Pulmonary artery endothelial cell (primary cell): ENCODE measurements around the gene OAF. TPM values are rescaled to one million over a fixed set of nuclear protein-coding genes. Genes with fewer than 3 reads are reported as not detected.
"Not testable (repeated sequence)": the region's sequence is repeated elsewhere in the genome, so short reads cannot be mapped to it uniquely, and the experiment has no call there.

Source experiments
- DNase-seq: peaks from one replicate; pipeline ENCODE4 v3.0.0-alpha.2; 2011; ENCODE audit warnings: low read depth, low spot score
- total RNA-seq: library from RNA; depleted of rRNA; stranded (reverse); fragments of >200 nt; gene quantifications from 2 replicates; pipeline ENCODE4 v1.2.3, GENCODE V29; 2014

The OAF gene
- 3.3 and 4.2 TPM in 2 replicates for total RNA-seq

DNA sequence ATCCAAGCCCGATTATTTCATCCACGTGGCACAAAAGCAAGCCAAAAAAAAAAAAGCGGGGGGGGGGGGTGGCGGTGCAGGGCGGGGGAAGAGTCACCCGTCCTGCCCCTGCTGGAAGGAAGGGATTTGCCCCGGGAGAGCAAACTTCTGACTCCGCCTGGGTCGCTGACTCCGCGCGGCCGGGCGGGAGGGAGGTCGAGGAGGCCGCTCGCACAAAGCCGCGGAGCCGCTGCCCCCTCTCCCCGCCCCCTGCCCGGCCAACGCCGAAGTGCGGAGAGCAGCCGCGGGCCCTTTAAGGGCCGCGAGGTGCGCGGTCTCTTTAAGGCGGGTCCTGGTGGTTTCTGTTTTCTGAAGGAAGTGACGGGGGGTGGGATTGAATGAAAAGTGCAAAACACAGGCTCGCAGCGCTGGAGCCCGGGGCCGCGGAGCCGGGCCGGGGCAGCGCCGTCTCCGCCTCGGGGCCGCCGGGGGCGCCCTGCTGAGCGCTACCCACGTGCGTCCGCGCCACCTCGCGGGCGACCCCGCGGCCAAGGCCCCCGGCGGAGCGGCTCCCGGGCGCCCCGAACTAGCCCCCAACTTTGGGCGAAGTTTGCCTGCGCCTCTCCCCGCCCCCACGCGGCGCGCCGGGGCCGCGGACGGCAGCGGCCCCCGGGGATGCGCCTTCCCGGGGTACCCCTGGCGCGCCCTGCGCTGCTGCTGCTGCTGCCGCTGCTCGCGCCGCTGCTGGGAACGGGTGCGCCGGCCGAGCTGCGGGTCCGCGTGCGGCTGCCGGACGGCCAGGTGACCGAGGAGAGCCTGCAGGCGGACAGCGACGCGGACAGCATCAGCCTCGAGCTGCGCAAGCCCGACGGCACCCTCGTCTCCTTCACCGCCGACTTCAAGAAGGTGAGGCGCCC lies at the start of gene OAF:
OAF (plus strand) TSS at position 407 of the 896 bp plus-strand sequence; CDS start at position 655, 248 bp downstream.
- peak; percentile 40 for DNase-seq

DNA sequence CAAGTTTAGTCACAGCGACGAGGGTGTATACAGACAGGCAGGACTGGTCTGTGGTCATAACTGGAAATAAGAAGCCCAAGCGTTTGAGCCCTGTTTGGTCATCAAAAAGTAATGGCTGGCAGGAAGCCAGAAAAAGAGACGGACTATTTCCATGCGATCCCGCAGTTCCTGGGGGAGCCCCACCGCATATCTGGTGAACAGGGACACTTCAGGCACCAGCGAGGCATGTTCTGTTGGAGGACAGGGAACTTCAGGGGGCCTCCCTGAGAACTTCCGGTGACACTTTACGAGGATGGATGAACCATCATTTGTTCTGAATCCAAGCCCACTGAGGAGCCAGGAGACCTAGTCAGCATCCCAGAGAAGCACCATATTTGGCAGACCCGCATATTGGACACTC lies 43.2 kb upstream of the OAF start:
- DNase-seq: no peak

DNA sequence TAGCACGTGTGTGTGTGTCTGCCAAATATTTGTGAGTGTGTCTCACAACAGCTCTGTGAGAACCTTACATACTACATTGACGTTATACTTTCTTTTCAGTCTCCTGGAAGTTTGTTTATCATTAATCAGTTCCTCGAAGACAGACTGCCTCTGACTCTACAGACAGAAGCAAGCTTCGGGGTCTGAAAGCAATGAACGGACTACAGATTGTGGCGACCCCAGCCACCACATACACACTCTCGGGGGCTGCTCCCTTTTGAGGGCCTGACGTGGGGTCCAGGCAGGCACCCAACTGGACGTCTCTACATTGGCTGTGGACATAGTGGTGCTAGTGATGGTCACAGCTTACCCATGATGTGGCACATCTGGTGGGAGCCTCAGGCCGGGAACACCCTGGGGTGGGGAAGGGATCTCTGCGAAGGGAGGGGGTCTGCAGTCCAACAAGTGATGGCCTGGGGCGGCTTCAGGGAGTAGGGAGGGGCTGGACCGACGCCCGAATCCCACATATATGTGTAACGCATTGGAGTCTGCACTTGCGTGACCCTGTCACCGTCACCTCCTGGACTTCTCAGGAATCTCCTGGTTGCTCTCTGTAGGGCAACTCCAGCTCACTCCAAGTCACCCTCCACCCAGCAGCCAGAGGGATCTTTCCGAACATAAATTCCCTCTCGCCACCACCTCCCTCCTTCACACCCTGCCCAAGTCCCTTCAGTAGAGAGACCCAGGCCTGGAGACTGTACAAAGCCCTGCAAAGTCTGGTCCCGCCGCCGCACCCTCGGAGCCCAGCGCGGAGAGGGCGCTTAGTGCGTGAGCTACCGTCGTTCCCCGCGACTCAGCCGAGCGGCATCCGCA lies 42.5 kb upstream of the OAF start:
- no peak for DNase-seq

DNA sequence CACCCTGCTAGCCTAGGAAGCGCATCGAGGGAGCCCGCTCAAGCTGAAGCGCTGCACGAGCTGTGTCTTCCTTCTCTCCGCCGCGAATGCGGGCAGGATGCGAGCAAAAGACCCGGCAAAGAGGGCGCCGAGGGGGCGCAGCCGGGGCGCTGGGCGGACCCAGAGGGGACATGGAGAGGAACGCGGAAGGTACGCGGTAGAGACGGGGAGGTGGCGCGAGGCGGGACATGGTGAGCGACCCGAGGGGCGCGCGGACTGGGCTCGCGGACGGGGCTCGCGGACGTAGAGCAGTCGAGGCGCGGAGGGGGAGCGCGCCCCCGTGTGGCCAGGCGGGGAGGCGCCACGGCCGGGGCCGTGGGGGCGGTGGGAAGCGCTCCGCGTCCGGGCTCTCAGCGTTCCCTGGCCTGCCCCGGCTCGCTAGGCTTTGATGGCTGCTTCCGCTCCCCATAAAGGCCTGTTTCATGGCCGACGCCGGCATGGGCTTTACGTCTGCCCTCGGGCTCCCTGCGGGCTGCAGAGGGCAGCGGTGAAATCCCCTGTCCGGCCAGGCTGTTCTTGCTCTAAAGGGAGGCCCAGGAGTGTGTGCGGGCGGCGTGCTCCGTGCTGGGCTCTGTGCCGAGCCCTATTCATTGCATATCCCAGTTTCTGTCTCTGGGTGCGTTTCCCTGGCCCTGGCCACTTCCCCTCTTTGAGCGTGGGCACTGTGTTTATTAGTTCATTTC lies 41.7 kb upstream of the OAF start:
- no peak for DNase-seq

DNA sequence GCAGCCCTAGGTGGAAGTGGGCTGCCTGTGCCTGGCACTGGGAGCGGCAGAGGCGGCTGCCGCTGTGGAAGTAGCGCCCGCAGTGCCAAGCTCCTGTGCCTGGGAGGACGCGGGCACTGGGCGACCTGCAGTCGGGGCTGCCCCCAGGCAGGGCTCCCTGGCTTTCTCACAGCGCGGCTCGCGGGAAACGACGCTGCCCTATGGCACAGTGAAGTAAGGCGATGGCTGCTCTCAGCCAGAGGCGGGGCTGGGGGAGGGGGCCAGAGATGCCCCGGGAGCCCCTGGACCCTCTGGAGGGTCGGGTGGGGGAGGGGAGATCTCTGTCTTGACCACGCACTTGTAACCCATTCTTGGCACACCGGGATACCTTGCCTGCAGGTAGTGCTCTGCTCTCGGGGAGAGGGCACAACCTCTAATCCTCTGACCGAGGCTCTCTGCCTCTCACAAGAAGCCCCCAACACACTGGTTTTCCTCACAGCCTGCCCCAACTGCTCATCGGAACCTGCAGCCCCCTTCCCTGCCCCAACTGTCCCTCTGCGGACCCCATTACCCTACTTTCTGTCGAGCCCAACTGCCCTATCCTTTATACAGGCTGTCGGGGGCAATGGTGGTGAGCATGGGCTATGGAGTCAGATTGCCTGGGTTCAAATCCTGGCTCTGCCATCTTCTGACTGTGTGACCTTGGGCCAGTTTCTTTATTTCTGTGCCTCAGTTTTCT lies 40.7 kb upstream of the OAF start:
- no peak for DNase-seq

DNA sequence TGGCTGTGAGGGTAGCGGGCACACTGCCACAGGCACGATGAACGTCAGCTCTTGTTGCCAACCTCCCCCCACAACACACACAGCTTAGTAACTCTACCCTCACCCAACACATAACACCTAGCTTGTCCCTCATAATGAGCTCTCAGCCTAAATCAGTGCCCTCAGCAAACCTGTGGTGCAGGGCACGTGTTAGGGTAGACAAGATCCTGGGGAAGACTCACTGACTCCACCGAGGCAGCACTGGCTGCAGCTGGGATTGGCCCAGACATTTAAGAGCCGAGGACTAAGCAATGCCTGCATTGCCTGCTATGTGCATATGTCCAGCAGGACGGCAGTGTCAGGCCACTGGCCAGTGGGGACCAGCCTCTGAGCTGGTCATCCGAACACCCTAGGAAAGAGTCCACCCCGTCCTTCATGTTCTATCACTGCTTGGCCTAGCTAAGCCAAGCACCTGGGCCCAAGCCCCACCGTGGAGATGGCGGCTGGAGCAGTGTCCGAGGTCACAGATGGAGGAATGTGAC lies 40.0 kb upstream of the OAF start:
- DNase-seq: no peak

DNA sequence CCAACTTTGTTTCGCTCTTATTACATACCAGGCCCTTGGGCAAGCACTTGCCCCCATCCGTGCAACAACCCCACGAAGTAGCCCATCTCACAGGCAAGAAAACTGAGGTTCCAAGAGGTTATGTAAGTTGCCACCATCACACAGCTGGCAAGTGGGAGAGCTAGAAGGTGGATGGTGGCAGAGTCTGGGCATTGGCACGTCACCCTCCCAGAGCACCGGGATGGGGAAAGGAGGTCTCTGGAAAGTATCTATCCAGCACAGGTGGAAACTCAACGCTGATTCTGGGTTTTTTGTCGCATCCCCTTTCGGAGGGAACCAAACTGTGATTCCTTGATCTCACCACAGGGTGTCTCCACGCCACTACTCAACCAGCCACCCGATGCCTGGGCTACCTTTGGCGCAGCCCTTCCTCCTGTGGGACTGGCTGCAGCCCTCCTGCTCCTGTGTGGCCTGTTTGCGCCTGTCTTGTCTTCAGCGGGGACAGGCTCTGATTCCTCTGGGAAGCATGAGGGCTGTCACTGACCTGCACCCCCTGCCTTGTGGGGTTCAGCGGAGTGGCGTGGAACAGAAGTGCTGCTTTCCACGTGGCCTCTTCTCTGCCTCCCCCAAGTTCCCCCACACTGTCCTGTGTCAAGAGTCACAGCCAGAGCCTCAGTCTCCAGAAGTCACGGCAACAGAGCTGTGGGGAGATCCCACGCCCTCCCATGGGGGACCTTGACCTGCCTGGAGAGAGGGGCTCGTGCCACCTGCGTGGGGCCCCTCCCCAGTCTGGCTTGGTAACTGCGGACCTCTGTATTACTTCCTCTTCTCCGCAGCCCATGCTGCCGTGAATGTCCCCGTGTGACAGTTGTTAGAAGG lies 38.5 kb upstream of the OAF start:
- no peak for DNase-seq

DNA sequence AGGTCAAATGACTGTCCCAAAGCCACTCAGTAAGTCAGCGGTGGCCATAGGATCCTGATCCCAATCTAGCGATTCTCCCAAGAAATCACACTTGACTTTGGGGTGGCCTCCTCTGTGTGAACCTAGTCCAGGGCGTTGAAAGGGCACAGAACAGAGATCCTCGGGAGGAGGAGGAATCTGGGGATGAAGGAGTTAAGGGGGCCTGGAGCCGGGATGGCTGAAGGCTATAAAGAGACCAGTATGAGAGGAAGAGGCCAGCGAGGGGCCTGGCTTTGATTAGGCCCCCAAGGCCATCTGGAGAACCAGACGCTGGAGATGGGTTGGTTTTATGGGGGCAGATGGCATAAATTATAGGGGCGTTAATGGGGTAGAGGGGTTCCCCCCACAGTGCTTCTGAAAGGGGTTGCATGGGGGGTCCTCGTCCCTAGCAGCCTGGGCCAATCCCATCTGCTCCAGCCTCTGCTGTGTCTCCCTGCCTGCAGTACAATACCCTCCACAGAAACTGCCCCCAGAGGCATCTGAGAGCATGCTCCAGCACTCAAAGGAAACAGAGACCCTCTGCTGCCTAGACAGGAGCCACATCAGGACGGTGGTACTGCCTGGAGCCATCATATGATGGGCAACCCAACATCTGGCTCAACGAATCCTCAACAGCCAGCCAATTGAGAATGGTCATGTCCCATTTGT lies 37.7 kb upstream of the OAF start:
- DNase-seq: no peak

DNA sequence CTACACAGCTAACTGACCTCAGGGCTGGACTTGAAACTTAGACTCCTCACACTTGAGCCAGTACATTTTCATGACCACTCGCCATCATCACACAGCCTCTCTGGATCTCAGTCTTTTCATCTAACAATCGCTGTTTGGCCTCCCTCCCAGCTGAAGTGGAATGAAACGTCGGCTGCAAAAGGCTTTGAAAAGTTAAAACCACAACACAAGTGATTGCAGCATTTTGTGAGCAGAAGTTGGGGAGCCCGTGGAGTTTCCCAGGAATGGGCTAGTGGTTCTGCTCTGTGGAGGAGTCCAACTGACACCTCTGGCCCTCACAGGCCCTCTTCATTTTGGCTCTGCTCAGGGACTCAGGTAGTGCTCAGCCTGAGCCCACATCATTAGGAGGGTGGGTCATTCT lies 37.0 kb upstream of the OAF start:
- no peak for DNase-seq

DNA sequence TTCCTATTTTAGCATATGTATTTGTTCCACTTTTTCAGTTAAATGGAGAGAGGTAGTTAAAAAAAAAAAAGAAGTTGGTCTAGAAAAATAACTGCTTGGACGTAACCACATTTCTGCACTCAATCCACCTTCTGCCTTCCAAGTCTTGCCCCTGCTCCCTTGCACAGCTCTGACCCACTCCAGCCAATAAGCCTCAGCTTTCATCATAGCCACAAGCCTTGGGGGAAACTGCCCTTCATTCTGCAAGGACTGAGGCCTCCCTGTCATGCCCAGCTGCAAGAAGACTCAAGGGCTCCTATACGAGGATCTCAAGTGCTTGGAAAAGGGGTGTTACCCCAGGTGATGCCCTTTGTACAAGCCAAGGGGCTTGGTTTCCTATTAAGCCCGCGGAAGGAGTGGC lies 36.0 kb upstream of the OAF start:
- DNase-seq: no peak

DNA sequence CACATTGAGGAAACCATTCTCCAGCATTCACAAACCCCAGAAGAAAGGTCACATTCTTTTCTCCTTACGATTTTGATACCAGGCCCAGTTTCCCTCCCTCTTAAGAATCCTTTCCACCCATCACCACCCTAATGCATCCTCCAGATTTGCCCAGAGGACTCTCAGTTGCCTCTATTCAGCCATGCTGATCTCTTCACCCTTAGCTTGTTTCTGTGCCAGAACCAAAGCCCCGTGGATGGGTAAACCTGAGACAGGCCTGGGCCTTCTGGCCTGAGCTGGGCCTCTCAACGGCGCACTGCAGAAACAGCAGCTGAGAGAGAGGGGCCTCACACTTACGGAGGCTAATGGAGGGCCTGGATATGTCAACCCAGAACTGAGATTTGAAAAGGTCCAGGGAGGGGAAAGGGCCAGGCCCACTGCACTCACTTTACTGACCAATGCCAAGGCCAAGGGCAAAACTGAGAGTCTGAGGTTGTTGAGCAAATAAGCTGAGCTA lies 32.2 kb upstream of the OAF start:
- no peak for DNase-seq

DNA sequence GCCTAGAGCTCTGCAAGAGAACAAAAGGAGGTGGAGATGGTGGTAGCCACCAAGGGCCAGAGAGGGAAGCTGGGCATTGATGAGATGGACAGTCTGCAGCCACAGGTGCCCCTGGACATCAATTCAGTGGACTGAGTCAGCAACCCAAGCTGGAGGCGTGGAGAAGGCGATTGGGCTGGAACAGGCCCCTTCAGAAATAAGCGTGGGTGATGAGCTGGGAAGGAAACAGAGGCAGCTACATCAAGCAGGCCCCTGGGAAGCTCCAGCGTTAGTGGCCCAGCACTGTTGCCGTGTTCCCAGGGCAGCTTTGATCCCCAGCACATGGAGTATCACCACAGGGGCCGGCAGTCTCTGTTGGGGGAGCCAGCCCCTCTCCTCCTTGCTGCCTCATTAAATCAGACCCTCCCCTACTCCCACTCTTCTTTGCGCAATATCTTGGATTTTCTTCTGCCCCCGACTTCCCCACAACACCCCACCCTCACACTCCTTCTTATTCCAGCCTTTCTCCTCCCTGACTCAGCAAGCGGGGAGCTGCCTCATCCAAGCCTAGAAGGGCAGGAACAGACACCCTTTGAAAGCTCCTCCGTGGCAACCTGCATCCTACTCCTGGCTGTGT lies 31.7 kb upstream of the OAF start:
- DNase-seq: no peak

DNA sequence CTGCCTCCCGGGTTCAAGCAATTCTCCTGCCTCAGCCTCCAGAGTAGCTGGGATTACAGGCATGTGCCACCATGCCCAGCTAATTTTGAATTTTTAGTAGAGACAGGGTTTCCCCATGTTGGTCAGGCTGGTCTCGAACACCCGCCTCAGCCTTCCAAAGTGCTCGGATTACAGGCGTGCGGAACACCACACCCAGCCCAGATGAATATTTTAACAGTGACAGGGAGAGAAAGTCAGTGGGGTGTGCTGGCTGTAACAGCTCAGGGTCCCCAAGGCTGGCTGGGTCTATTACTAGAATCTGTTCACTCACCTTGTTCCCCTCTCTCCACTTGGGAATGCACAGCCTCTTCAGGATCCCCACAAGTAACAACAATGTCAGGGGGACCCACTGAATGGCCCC lies 30.8 kb upstream of the OAF start:
- not testable (repeated sequence) for DNase-seq

DNA sequence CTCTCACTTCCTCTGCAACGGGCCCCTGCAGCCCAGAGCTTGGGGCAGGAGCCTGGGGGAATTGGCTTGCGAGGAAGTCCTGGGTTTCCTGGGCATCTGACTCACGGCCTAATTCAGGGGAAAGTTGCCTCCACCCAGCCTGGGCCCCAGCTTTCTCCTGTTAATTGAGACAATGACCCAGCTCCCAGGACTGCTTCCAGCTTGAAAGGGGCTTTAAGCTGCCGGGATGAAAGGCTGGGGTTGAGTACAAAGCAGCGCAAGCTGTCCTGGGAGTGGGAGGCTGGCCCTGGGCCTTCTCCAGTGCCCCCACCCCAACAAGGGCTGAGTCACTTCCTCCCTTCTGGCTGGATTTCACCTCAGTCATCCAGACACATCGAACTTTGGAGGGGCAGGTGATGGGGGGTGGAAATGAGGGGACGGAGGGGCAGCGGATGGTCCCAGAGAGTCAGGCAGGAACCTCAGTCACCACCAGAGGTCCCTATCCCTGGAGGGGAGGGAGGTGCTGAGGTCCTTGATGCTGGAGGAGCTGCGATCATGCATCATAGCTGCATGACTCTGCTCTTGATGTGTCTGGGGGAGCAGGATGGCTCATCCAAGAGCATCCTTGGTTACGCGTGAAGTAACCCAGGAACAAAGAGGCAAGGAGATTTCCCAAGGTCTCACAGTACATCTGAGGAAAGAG lies 30.1 kb upstream of the OAF start:
- DNase-seq: no peak

DNA sequence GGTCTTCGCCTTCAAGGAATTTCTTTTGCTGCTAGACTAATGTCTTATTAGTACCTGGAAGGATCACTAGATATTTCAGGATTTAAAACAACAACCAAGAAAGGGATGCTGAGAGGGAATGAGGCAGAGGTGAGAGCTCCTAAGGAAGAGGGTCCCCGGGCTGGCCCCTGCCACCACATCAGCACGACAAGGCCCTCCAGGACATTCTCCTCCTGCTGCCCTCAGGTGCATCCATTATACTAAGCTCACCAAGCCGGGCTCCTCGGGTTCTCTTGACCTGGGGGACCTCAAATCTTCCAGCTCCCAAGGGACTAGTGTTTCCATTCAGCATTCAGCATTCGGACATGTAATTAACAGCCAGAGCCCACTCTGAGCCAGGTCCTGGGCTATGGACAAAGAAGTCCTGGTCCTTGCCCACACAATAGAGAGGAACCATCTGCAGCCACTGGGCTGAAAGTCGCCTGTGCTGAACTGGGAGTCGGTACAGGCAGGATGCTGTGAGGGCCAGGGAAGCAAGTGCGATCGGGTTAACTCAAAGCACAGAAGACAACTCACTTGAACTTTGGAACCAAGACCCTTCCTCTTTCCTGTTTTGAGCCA lies 29.4 kb upstream of the OAF start:
- no peak for DNase-seq

DNA sequence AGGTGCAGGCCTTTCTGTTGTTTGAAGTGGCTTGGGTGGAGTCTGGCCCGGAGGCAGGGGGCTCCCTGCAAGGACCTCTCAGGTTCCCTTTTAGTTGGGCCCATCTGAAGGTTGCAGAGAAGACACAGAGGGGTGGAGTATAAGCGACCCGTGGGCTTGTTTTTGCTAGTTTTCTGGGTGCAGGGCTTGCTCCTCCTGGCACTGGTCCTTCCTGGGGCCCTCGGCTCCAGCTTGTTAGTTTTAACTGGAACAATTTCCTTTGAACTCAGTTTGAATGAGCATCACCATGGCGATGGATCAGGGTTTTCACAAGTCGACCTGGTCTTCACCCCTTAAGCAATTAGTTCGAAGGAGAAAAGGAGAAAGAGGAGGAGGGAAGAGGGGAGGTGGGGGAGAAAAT lies 28.5 kb upstream of the OAF start:
- no peak for DNase-seq

DNA sequence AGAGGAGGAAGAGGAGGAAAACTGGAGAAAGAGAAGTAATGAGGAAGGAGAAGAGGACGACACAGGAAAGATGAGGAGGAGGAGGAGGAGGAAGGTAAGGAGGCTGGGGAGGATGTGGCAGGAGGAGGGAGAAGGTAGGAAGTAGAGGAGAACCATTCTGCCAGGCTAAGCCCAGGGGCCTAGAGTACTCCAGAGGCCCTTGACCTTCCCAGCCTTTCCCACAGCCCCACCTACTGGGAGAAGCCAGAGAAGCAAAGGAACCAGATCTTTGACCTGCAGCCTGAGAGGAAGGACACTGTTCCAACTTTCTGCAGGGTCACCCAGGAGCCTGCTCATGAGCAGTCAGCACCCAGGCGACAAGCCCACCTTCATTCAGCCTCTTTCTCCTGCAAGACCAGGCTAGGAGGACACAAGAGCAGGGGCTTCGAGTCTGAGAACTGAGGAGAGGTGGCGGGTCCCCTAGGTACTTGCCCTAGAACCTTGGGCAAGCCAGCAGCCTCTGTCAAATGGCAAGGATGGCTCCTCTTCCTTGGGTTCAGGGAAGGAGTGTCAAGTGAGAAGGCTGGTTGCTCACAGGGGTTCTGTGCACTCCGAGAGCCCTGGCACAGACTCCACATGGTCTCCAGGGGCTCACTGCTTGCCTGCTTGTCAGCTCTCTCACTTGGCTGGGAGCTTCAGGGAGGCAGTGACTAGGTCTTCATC lies 27.9 kb upstream of the OAF start:
- no peak for DNase-seq
